HG02943 (cell line): ENCODE data around the gene OR1F1.

ENCODE experiments used
- ATAC-seq: cut with Tn5 transposase; IDR thresholded peaks from one replicate; pipeline ENCODE4 v1.9.1; 2021; ENCODE audit warnings: mild to moderate bottlenecking, low read depth, moderate library complexity; ENCODE audit not compliant: unreplicated experiment

Gene OR1F1

GRCh38 chr16:3242709-3243108 is 54.7 kb downstream of the OR1F1 start:
- no peak for ATAC-seq

GRCh38 chr16:3243882-3244281 is 55.9 kb downstream of the OR1F1 start:
- no peak for ATAC-seq

- no peak for ATAC-seq
Measured at GRCh38 chr16:3246002-3246401, 58.0 kb downstream of the OR1F1 start.

GRCh38 chr16:3246876-3247275 is 58.9 kb downstream of the OR1F1 start:
- ATAC-seq = no peak

- ATAC-seq = no peak
Measured at GRCh38 chr16:3248596-3248995, 60.6 kb downstream of the OR1F1 start.

GRCh38 chr16:3249020-3249419 is 61.0 kb downstream of the OR1F1 start:
- no peak for ATAC-seq

- no peak for ATAC-seq
Measured at GRCh38 chr16:3249451-3249850, 61.4 kb downstream of the OR1F1 start.

GRCh38 chr16:3252967-3253366 is 65.0 kb downstream of the OR1F1 start:
- no peak for ATAC-seq

GRCh38 chr16:3254309-3254708 is 66.3 kb downstream of the OR1F1 start:
- ATAC-seq = no peak
